PFSK-1 (cell line): Measurements from ENCODE around the gene BAAT.

Experiments
- FOXP2 ChIP-seq: optimal IDR thresholded peaks from 2 replicates; pipeline ENCODE3; 2011; ENCODE audit warnings: borderline replicate concordance, control low read depth, inconsistent platforms; ENCODE audit not compliant: insufficient read depth; ENCODE audit errors: extremely low read length, extremely low read depth
- POLR2AphosphoS5 ChIP-seq: IDR thresholded peaks from 2 replicates; pipeline ENCODE4 v1.6.1; 2012; ENCODE audit warnings: low read depth, mild to moderate bottlenecking, control low read depth, low read length, moderate library complexity
- SIN3A ChIP-seq: IDR thresholded peaks from 2 replicates; pipeline ENCODE4 v1.6.1; 2012; ENCODE audit warnings: mild to moderate bottlenecking, low read length, moderate library complexity, borderline replicate concordance; ENCODE audit not compliant: insufficient read depth
- TAF1 ChIP-seq: IDR thresholded peaks from 2 replicates; pipeline ENCODE4 v1.6.1; 2012; ENCODE audit warnings: low read length, control low read depth, borderline replicate concordance; ENCODE audit not compliant: insufficient read depth
- TF ChIP-seq, protein P1 (sequence below), 2 experiments: IDR thresholded peaks; 2 replicates each; pipeline versions ENCODE4 v1.6.1 to v1.8.0; 2011 to 2012; ENCODE audit warnings: low read depth in 2 of 2, low read length in 2 of 2, control low read depth in 1 of 2, inconsistent platforms in 1 of 2, mild to moderate bottlenecking in 1 of 2, moderate library complexity in 1 of 2; ENCODE audit not compliant: insufficient read depth in 1 of 2

The BAAT gene

DNA sequence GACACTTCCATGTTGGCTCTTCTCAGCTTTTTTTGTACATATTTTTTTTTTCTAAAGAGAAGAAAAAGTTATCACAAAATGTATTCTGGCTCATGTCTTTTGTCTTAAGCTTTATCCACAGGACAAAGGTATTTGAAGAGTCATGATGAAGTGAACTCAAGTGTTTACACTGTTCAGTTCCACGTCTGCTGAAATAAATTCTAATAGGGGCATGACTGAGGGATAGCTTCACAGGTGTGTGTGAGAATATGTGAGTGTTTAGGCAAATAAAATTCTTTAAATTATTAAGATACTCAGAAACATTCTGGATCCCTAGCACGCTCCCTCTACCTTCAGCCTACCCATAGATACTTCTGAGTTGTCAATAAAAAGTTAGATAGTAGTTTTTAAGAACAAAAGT lies 59.8 kb downstream of the BAAT start:
- TF ChIP-seq TAF1 = no peak
- TF ChIP-seq POLR2AphosphoS5 = no peak
- no peak for TF ChIP-seq FOXP2
- TF ChIP-seq, protein P1, sequence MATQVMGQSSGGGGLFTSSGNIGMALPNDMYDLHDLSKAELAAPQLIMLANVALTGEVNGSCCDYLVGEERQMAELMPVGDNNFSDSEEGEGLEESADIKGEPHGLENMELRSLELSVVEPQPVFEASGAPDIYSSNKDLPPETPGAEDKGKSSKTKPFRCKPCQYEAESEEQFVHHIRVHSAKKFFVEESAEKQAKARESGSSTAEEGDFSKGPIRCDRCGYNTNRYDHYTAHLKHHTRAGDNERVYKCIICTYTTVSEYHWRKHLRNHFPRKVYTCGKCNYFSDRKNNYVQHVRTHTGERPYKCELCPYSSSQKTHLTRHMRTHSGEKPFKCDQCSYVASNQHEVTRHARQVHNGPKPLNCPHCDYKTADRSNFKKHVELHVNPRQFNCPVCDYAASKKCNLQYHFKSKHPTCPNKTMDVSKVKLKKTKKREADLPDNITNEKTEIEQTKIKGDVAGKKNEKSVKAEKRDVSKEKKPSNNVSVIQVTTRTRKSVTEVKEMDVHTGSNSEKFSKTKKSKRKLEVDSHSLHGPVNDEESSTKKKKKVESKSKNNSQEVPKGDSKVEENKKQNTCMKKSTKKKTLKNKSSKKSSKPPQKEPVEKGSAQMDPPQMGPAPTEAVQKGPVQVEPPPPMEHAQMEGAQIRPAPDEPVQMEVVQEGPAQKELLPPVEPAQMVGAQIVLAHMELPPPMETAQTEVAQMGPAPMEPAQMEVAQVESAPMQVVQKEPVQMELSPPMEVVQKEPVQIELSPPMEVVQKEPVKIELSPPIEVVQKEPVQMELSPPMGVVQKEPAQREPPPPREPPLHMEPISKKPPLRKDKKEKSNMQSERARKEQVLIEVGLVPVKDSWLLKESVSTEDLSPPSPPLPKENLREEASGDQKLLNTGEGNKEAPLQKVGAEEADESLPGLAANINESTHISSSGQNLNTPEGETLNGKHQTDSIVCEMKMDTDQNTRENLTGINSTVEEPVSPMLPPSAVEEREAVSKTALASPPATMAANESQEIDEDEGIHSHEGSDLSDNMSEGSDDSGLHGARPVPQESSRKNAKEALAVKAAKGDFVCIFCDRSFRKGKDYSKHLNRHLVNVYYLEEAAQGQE (IDR thresholded peaks at IDR 0.05; ENCODE audit: insufficient read depth in 1 of 2, low read depth in 2 of 2, low read length in 2 of 2) = no peak
- TF ChIP-seq SIN3A = no peak

- TF ChIP-seq FOXP2 = no peak
- no peak for TF ChIP-seq SIN3A
- TF ChIP-seq, protein P1 (IDR thresholded peaks at IDR 0.05; ENCODE audit: insufficient read depth in 1 of 2, low read depth in 2 of 2, low read length in 2 of 2) = no peak
- TF ChIP-seq POLR2AphosphoS5 = no peak
- TF ChIP-seq TAF1 = no peak
Measured at GRCh38 chr9:101324245-101324804, 60.5 kb downstream of the BAAT start.

DNA sequence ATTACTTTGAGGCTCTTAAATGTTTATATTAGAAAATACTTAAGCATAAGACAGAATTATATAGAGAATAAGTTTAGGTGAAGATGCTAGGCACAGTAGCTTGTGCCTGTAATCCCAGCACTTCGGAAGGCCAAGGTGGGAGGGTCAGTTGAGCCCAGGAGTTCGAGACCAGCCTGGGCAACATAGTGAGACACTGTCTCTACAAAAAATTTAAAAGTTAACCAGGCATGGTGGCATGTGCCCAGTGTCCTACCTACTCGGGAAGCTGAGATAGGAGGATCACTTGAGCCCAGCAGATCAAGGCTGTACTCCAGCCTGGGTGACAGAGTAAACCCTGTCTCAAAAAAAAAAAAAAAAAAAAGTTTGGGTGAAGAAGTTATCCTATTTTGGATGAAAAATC lies 61.7 kb downstream of the BAAT start:
- no peak for TF ChIP-seq SIN3A
- no peak for TF ChIP-seq POLR2AphosphoS5
- TF ChIP-seq FOXP2 = no peak
- TF ChIP-seq, protein P1 (IDR thresholded peaks at IDR 0.05; ENCODE audit: insufficient read depth in 1 of 2, low read depth in 2 of 2, low read length in 2 of 2) = no peak
- no peak for TF ChIP-seq TAF1

- TF ChIP-seq SIN3A = no peak
- no peak for TF ChIP-seq FOXP2
- TF ChIP-seq TAF1 = no peak
- TF ChIP-seq, protein P1 (IDR thresholded peaks at IDR 0.05; ENCODE audit: insufficient read depth in 1 of 2, low read depth in 2 of 2, low read length in 2 of 2) = no peak
- no peak for TF ChIP-seq POLR2AphosphoS5
Measured at GRCh38 chr9:101317735-101318134, 67.1 kb downstream of the BAAT start.

DNA sequence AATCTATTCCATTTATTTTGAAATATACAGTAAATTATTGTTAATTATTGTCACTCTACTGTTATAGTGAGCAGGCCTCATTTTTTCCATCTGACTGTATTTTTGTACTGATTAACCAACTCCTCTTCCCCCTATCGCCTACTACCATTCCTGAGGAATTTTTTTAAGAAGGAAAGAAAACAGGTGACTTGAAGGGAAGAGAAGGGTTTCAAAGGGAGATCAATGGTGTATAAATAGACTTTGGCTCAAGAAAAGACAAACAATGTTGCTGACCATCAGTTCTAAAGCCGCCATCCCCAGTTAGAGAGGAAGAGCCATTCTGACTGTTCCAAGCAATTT lies 69.7 kb downstream of the BAAT start:
- no peak for TF ChIP-seq TAF1
- TF ChIP-seq, protein P1 (IDR thresholded peaks at IDR 0.05; ENCODE audit: insufficient read depth in 1 of 2, low read depth in 2 of 2, low read length in 2 of 2) = no peak
- no peak for TF ChIP-seq SIN3A
- TF ChIP-seq FOXP2 = no peak
- no peak for TF ChIP-seq POLR2AphosphoS5
